HepG2 (cell line): Measurements from ENCODE around the gene ING1. TPM values are rescaled to one million over a fixed set of nuclear protein-coding genes. Genes with fewer than 3 reads are reported as not detected.

Experiments used
- ADNP ChIP-seq: sonication (generic); formaldehyde crosslinking; IDR thresholded peaks from 2 replicates; pipeline ENCODE4 v1.4.0; 2020; ENCODE audit warnings: missing genetic modification reagents
- CCAR2 ChIP-seq: fragments of 200-400 bp; formaldehyde crosslinking; optimal IDR thresholded peaks from 2 replicates; pipeline ENCODE3; 2018; ENCODE audit warnings: low read depth, mild to moderate bottlenecking, low read length, moderate library complexity
- FOXO1 ChIP-seq: sonication (generic); formaldehyde crosslinking; IDR thresholded peaks from 2 replicates; pipeline ENCODE4 v1.4.0; 2020; ENCODE audit warnings: missing genetic modification reagents
- GLI4 ChIP-seq: sonication (generic); formaldehyde crosslinking; IDR thresholded peaks from 2 replicates; pipeline ENCODE4 v1.5.1; 2020; ENCODE audit warnings: missing genetic modification reagents, mild to moderate bottlenecking, moderate library complexity, borderline replicate concordance
- KDM5B ChIP-seq: sonication (generic); formaldehyde crosslinking; IDR thresholded peaks from 2 replicates; pipeline ENCODE4 v1.4.0; 2020; ENCODE audit warnings: missing genetic modification reagents, mild to moderate bottlenecking, borderline replicate concordance
- MAFG ChIP-seq: sonication (generic); formaldehyde crosslinking; IDR thresholded peaks from 2 replicates; pipeline ENCODE4 v1.5.1; 2020; ENCODE audit warnings: mild to moderate bottlenecking, missing genetic modification reagents
- NR1H2 ChIP-seq: sonication (generic); formaldehyde crosslinking; IDR thresholded peaks from 2 replicates; pipeline ENCODE4 v1.8.1; 2022; ENCODE audit warnings: low read depth, missing genetic modification reagents, borderline replicate concordance
- REL ChIP-seq: sonication (generic); formaldehyde crosslinking; conservative IDR thresholded peaks from 2 replicates; pipeline ENCODE4 v1.8.0; 2022; ENCODE audit warnings: mild to moderate bottlenecking, missing genetic modification reagents, moderate library complexity
- SP5 ChIP-seq: IDR thresholded peaks from 2 replicates; pipeline ENCODE4 v1.6.1; 2016; ENCODE audit warnings: low read depth, borderline replicate concordance
- ZNF335 ChIP-seq: sonication (generic); formaldehyde crosslinking; IDR thresholded peaks from 2 replicates; pipeline ENCODE4 v1.4.0; 2020; ENCODE audit warnings: missing genetic modification reagents
- ZNF550 ChIP-seq: sonication (generic); formaldehyde crosslinking; IDR thresholded peaks from 2 replicates; pipeline ENCODE4 v1.4.0; 2020; ENCODE audit warnings: mild to moderate bottlenecking, missing genetic modification reagents, borderline replicate concordance
- ZNF607 ChIP-seq: sonication (generic); formaldehyde crosslinking; IDR thresholded peaks from 2 replicates; pipeline ENCODE4 v1.5.1; 2020; ENCODE audit warnings: missing genetic modification reagents, mild to moderate bottlenecking, borderline replicate concordance
- ZNF615 ChIP-seq: sonication (generic); formaldehyde crosslinking; IDR thresholded peaks from 2 replicates; pipeline ENCODE4 v1.5.0; 2020; ENCODE audit warnings: mild to moderate bottlenecking, missing genetic modification reagents, borderline replicate concordance
- ZNF703 ChIP-seq: sonication (generic); formaldehyde crosslinking; IDR thresholded peaks from 2 replicates; pipeline ENCODE4 v1.5.1; 2020; ENCODE audit warnings: missing genetic modification reagents, mild to moderate bottlenecking, moderate library complexity, borderline replicate concordance
- ZNF749 ChIP-seq: sonication (generic); formaldehyde crosslinking; IDR thresholded peaks from 2 replicates; pipeline ENCODE4 v1.8.0; 2022; ENCODE audit warnings: mild to moderate bottlenecking, missing genetic modification reagents, moderate library complexity, borderline replicate concordance
- polyA plus RNA-seq, 8 experiments: library from polyadenylated mRNA; depleted of rRNA in 3 of 8; stranded (reverse) in 7 of 8; unstranded in 1 of 8; fragments of >200 nt; fragmentation: Illumina TruSeq in 4 of 8; extraction: Trizol in 4 of 8; gene quantifications; 2 replicates each; pipeline versions ENCODE4 v1.2.1 to v1.2.3, GENCODE V29; 2011 to 2016; ENCODE audit warnings: low read depth in 4 of 8, missing spikeins in 1 of 8, mixed read lengths in 1 of 8; ENCODE audit not compliant: insufficient read depth in 1 of 8
- total RNA-seq, 5 experiments: library from RNA; depleted of rRNA; stranded (reverse); fragments of >200 nt; fragmentation: Illumina TruSeq; extraction: Trizol; gene quantifications; 2 replicates each; pipeline ENCODE4 v1.2.3, GENCODE V29; 2016; ENCODE audit warnings: low read depth in 1 of 5
- TF ChIP-seq, protein P1 (sequence below): sonication (generic); formaldehyde crosslinking; IDR thresholded peaks from 2 replicates; pipeline ENCODE4 v1.5.1; 2020; ENCODE audit warnings: mild to moderate bottlenecking, moderate library complexity, missing genetic modification reagents
- TF ChIP-seq, protein P2 (sequence below): sonication (generic); formaldehyde crosslinking; IDR thresholded peaks from 2 replicates; pipeline ENCODE4 v1.4.0; 2020; ENCODE audit warnings: low read depth, missing genetic modification reagents
- TF ChIP-seq, protein P3 (sequence below): sonication (generic); formaldehyde crosslinking; IDR thresholded peaks from 2 replicates; pipeline ENCODE4 v1.8.1; 2022; ENCODE audit warnings: mild to moderate bottlenecking, missing genetic modification reagents
- TF ChIP-seq, protein P4 (sequence below): sonication (generic); formaldehyde crosslinking; IDR thresholded peaks from 2 replicates; pipeline ENCODE4 v1.5.1; 2020; ENCODE audit warnings: missing genetic modification reagents, mild to moderate bottlenecking, borderline replicate concordance

ING1 gene
- total and polyA plus RNA-seq, 2 of the 13 experiments (the other 11 are each of a cell fraction or from before 2014, with no cell fraction given): 8.1 to 16.1 TPM

DNA sequence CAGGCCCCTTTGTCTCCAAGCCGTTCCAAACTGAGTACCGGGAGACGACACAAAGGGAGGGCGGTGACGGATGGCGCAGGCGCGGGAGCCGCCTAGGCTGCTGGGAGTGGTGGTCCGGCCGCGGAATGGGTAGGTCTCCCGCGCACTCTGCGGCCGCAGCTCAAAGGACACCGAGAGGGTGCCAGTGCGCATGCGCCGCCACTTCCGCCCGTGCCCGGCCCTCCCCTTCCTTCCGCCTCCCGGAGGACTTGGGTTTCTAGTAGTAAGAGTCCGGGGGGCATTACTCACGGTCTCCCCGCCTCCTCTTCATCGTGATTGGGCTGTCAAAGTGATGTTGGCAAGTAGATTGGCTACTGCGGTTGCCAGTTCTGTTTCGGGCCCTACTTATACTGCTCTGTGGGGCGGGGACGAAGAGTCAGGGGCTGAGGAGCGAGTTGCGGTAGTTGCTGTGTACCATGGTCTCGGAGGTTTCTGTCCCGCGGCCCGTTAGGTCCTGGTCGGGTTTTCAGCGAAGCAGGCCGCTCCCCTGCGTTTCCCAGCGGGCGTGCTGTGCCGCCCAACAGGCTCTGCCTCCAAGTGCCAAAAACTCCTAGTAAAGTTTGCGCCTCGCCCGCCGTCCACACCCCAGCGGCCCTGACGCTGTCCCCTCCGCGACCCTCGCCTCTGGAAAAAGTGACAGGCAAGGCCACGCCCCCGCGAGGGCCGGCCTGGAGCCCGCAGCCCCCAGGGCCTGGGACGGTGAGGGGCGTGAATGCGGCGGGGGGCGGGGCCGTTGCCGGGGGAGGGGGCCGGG is 455 bp upstream of the ING1 start (continued):
- TF ChIP-seq ZNF703 (CRISPR knock-in tag) (no peak), ZNF550 (CRISPR knock-in tag) (0 out of 2 replicates have a peak, but pooled peaks have one; percentile 33), MAFG (CRISPR knock-in tag) (0 out of 2 replicates have a peak, but pooled peaks have one; percentile 28), KDM5B (CRISPR knock-in tag) (peak; percentile 44; the same call in 1 of the 2 replicates), FOXO1 (peak; percentile 17; the same call in 1 of the 2 replicates), ADNP (CRISPR knock-in tag) (no peak), SP5 (CRISPR knock-in tag) (peak; percentile 42; the same call in 1 of the 2 replicates), REL (CRISPR knock-in tag) (0 out of 2 replicates have a peak, but pooled peaks have one; percentile 25), ZNF615 (no peak), GLI4 (CRISPR knock-in tag) (0 out of 2 replicates have a peak, but pooled peaks have one; percentile 28), ZNF335 (0 out of 2 replicates have a peak, but pooled peaks have one; percentile 13), NR1H2 (peak; percentile 54; the same call in 1 of the 2 replicates), ZNF749 (peak; percentile 74; the same call in 1 of the 2 replicates), ZNF607 (CRISPR knock-in tag) (peak; percentile 83; the same call in 1 of the 2 replicates), CCAR2 (no peak)
- TF ChIP-seq, protein P1, sequence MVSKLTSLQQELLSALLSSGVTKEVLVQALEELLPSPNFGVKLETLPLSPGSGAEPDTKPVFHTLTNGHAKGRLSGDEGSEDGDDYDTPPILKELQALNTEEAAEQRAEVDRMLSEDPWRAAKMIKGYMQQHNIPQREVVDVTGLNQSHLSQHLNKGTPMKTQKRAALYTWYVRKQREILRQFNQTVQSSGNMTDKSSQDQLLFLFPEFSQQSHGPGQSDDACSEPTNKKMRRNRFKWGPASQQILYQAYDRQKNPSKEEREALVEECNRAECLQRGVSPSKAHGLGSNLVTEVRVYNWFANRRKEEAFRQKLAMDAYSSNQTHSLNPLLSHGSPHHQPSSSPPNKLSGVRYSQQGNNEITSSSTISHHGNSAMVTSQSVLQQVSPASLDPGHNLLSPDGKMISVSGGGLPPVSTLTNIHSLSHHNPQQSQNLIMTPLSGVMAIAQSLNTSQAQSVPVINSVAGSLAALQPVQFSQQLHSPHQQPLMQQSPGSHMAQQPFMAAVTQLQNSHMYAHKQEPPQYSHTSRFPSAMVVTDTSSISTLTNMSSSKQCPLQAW: peak; percentile 90
- TF ChIP-seq, protein P2, sequence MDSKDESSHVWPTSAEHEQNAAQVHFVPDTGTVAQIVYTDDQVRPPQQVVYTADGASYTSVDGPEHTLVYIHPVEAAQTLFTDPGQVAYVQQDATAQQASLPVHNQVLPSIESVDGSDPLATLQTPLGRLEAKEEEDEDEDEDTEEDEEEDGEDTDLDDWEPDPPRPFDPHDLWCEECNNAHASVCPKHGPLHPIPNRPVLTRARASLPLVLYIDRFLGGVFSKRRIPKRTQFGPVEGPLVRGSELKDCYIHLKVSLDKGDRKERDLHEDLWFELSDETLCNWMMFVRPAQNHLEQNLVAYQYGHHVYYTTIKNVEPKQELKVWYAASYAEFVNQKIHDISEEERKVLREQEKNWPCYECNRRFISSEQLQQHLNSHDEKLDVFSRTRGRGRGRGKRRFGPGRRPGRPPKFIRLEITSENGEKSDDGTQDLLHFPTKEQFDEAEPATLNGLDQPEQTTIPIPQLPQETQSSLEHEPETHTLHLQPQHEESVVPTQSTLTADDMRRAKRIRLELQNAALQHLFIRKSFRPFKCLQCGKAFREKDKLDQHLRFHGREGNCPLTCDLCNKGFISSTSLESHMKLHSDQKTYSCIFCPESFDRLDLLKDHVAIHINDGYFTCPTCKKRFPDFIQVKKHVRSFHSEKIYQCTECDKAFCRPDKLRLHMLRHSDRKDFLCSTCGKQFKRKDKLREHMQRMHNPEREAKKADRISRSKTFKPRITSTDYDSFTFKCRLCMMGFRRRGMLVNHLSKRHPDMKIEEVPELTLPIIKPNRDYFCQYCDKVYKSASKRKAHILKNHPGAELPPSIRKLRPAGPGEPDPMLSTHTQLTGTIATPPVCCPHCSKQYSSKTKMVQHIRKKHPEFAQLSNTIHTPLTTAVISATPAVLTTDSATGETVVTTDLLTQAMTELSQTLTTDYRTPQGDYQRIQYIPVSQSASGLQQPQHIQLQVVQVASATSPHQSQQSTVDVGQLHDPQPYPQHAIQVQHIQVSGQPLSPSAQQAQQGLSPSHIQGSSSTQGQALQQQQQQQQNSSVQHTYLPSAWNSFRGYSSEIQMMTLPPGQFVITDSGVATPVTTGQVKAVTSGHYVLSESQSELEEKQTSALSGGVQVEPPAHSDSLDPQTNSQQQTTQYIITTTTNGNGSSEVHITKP (CRISPR knock-in tag): 0 out of 2 replicates have a peak, but pooled peaks have one; percentile 52
- TF ChIP-seq, protein P3, sequence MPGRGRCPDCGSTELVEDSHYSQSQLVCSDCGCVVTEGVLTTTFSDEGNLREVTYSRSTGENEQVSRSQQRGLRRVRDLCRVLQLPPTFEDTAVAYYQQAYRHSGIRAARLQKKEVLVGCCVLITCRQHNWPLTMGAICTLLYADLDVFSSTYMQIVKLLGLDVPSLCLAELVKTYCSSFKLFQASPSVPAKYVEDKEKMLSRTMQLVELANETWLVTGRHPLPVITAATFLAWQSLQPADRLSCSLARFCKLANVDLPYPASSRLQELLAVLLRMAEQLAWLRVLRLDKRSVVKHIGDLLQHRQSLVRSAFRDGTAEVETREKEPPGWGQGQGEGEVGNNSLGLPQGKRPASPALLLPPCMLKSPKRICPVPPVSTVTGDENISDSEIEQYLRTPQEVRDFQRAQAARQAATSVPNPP: no peak
- TF ChIP-seq, protein P4, sequence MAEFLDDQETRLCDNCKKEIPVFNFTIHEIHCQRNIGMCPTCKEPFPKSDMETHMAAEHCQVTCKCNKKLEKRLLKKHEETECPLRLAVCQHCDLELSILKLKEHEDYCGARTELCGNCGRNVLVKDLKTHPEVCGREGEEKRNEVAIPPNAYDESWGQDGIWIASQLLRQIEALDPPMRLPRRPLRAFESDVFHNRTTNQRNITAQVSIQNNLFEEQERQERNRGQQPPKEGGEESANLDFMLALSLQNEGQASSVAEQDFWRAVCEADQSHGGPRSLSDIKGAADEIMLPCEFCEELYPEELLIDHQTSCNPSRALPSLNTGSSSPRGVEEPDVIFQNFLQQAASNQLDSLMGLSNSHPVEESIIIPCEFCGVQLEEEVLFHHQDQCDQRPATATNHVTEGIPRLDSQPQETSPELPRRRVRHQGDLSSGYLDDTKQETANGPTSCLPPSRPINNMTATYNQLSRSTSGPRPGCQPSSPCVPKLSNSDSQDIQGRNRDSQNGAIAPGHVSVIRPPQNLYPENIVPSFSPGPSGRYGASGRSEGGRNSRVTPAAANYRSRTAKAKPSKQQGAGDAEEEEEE (CRISPR knock-in tag): 0 out of 2 replicates have a peak, but pooled peaks have one; percentile 22
